Measurements from ENCODE around the gene MYL5.

The MYL5 gene

DNA sequence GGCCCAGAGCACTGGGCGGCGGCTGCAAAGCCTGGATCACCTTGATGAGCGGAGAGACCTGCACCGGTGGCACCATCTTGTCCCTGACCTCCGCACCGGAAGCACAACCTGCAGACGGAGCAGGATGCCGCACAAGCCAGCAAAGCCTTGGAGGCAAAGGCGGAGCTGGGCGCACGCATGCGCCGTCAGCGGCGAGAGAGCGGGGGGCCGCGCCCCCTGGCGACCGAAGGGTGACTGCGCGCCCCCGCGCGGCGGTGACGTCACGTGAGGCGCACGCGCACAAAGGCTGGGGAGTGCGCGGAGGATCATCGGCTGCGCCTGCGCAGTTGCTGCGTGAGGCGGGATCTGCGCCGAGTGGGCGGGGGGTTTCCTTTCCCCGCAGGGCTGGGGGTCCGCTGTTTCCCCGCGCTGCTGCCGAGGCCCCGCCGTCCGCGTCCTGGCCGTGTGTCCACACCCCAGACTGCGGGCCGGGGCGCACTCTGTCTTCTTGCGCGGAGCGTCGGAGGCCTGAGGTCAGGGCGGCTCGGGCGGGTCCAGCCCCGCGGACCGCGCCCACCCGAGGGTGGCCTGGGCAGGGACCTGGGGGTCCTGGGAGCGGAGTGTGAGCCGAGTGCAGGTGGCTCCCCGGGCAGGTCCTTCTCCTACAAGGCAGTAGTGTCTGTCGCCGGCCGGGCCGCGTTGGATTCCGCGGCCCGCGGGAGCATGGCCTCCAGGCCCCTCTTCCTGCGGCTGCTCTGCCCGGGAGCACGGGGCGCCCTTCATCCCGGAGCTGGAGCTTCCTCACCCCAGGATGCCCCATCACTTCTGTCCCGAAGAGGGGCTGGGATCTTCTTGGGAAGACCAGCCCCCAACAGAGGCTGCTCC lies at the start of gene MYL5, which contains the start of gene ATP5ME:
Gene MYL5, plus strand, starts transcription at position 371 of the 864 bp plus-strand sequence. CDS start 3,485 bp downstream, outside the sequence.
Gene ATP5ME, minus strand, starts transcription at position 105 of the 864 bp plus-strand sequence. Its CDS starts 29 bp downstream, at position 76.
- H3K4me3 ChIP-seq (ENCODE audit: low read depth, low read length) = peak within 1 kb of the TSS; percentile 93

GRCh38 chr4:624705-625590 lies 49.4 kb upstream of the MYL5 start, which contains the start of gene PDE6B:
PDE6B (plus strand) TSS chr4:625573; CDS start chr4:625627, 54 bp downstream.
- no peak within 1 kb of the TSS for H3K4me3 ChIP-seq (ENCODE audit: low read depth, low read length)
- no peak for TF ChIP-seq CTCF (IDR thresholded peaks at IDR 0.05; ENCODE audit: low read depth, low read length)

More for the DNA sequence above, at the start of gene MYL5, which contains the start of gene ATP5ME:
- TF ChIP-seq CTCF (IDR thresholded peaks at IDR 0.05; ENCODE audit: low read depth, low read length) = peak; percentile 91

DNA sequence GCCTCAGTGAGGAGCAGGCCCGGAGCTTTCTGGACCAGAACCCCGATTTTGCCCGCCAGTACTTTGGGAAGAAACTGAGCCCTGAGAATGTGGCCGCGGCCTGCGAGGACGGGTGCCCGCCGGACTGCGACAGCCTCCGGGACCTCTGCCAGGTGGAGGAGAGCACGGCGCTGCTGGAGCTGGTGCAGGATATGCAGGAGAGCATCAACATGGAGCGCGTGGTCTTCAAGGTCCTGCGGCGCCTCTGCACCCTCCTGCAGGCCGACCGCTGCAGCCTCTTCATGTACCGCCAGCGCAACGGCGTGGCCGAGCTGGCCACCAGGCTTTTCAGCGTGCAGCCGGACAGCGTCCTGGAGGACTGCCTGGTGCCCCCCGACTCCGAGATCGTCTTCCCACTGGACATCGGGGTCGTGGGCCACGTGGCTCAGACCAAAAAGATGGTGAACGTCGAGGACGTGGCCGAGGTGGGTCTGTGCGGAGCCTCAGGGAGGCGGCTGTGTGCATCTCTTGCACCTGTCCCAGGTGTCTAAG lies 48.6 kb upstream of the MYL5 start:
- no peak overlapping the region for H3K4me3 ChIP-seq (ENCODE audit: low read depth, low read length)
- TF ChIP-seq CTCF (IDR thresholded peaks at IDR 0.05; ENCODE audit: low read depth, low read length) = no peak

GRCh38 chr4:626201-627091 lies 47.9 kb upstream of the MYL5 start:
- no peak overlapping the region for H3K4me3 ChIP-seq (ENCODE audit: low read depth, low read length)
- TF ChIP-seq CTCF (IDR thresholded peaks at IDR 0.05; ENCODE audit: low read depth, low read length) = no peak

- no peak overlapping the region for H3K4me3 ChIP-seq (ENCODE audit: low read depth, low read length)
- TF ChIP-seq CTCF (IDR thresholded peaks at IDR 0.05; ENCODE audit: low read depth, low read length) = no peak
These were observed 46.8 kb upstream of the MYL5 start for GRCh38 chr4:627347-628125.

DNA sequence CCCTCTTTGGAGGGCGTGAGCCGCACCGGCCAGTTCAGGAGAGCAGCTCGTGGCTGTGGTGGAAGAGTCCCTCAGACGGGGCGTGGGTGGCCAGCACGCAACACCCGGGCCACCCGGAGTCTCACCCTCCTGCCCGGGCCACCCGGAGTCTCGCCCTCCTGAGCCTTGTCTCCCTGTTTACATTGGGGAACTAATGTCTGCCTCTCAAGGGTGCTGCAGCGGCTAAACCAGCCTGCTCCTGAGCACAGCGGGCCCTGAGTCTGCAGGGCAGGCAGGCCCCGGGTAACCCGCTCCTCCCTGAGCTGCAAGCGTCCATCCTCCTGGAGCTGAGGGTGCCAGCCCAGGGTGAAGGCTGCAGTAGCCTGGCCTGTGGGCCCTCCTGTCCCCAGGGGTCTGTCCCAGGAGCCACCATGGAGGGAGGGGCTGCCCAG lies 46.0 kb upstream of the MYL5 start:
- TF ChIP-seq CTCF (IDR thresholded peaks at IDR 0.05; ENCODE audit: low read depth, low read length) = no peak
- H3K4me3 ChIP-seq (ENCODE audit: low read depth, low read length) = no peak overlapping the region

All from WI38 (cell line).